ENCODE data around the gene HADHA.

The HADHA gene

GRCh38 chr2:26245810-26246209 is 1.4 kb upstream of the HADHA start:
- Histone ChIP-seq H3K36me3 (ENCODE audit: insufficient read depth, low read length) (no peaks in the 10 kb centered on the region), H2AFZ (ENCODE audit: low read length, unreplicated experiment) (peak overlapping the region; percentile 95), H3K79me2 (ENCODE audit: control insufficient read depth, insufficient read depth, low read length, unreplicated experiment) (peaks cover 89% of the 10 kb centered on the region), H3K4me1 (ENCODE audit: control insufficient read depth, insufficient read depth, low read length, unreplicated experiment) (peaks cover 30% of the 10 kb centered on the region), H3K27me3 (ENCODE audit: insufficient read depth, low read length) (no peaks in the 10 kb centered on the region), H3K4me3 (ENCODE audit: low read depth, low read length) (peak overlapping the region; percentile 95), H3K27ac (ENCODE audit: low read depth, low read length) (peak overlapping the region; percentile 90)

- Histone ChIP-seq H3K4me1 (ENCODE audit: control insufficient read depth, insufficient read depth, low read length, unreplicated experiment) (peaks cover 35% of the 10 kb centered on the region), H3K36me3 (ENCODE audit: insufficient read depth, low read length) (no peaks in the 10 kb centered on the region), H3K79me2 (ENCODE audit: control insufficient read depth, insufficient read depth, low read length, unreplicated experiment) (peaks cover 94% of the 10 kb centered on the region), H3K27me3 (ENCODE audit: insufficient read depth, low read length) (no peaks in the 10 kb centered on the region), H3K4me3 (ENCODE audit: low read depth, low read length) (peak overlapping the region; percentile 95), H2AFZ (ENCODE audit: low read length, unreplicated experiment) (peak overlapping the region; percentile 95), H3K27ac (ENCODE audit: low read depth, low read length) (peak overlapping the region; percentile 90)
Observed at GRCh38 chr2:26245231-26245732, 850 bp upstream of the HADHA start.

GRCh38 chr2:26243470-26244308 is 743 bp downstream of the HADHA start:
- peaks cover 47% of the 10 kb centered on the region for H3K4me1 ChIP-seq (ENCODE audit: control insufficient read depth, insufficient read depth, low read length, unreplicated experiment)
- H3K27ac ChIP-seq (ENCODE audit: low read depth, low read length), result peak overlapping the region; percentile 90
- H3K79me2 ChIP-seq (ENCODE audit: control insufficient read depth, insufficient read depth, low read length, unreplicated experiment), result peaks cover 94% of the 10 kb centered on the region
- peak overlapping the region; percentile 86 for H2AFZ ChIP-seq (ENCODE audit: low read length, unreplicated experiment)
- no peaks in the 10 kb centered on the region for H3K27me3 ChIP-seq (ENCODE audit: insufficient read depth, low read length)
- H3K36me3 ChIP-seq (ENCODE audit: insufficient read depth, low read length), result no peaks in the 10 kb centered on the region
- H3K4me3 ChIP-seq (ENCODE audit: low read depth, low read length), result peak overlapping the region; percentile 95

GRCh38 chr2:26241928-26242436 is 2.5 kb downstream of the HADHA start:
- H2AFZ ChIP-seq (ENCODE audit: low read length, unreplicated experiment), result no peak overlapping the region
- no peaks in the 10 kb centered on the region for H3K27me3 ChIP-seq (ENCODE audit: insufficient read depth, low read length)
- peak overlapping the region; percentile 95 for H3K4me3 ChIP-seq (ENCODE audit: low read depth, low read length)
- peaks cover 51% of the 10 kb centered on the region for H3K4me1 ChIP-seq (ENCODE audit: control insufficient read depth, insufficient read depth, low read length, unreplicated experiment)
- 0 out of 2 replicates have a peak, but pooled peaks cover under 1% of the 10 kb centered on the region for H3K36me3 ChIP-seq (ENCODE audit: insufficient read depth, low read length)
- H3K27ac ChIP-seq (ENCODE audit: low read depth, low read length), result no peak overlapping the region
- peaks cover 82% of the 10 kb centered on the region for H3K79me2 ChIP-seq (ENCODE audit: control insufficient read depth, insufficient read depth, low read length, unreplicated experiment)

GRCh38 chr2:26238311-26238958 is 6.0 kb downstream of the HADHA start:
- H3K4me1 ChIP-seq (ENCODE audit: control insufficient read depth, insufficient read depth, low read length, unreplicated experiment), result peaks cover 39% of the 10 kb centered on the region
- peaks cover 13% of the 10 kb centered on the region for H3K36me3 ChIP-seq (ENCODE audit: insufficient read depth, low read length)
- peak overlapping the region; percentile 15; the same call in 1 of the 2 replicates for H3K4me3 ChIP-seq (ENCODE audit: low read depth, low read length)
- H3K27ac ChIP-seq (ENCODE audit: low read depth, low read length), result peak overlapping the region; percentile 34
- peaks cover 55% of the 10 kb centered on the region for H3K79me2 ChIP-seq (ENCODE audit: control insufficient read depth, insufficient read depth, low read length, unreplicated experiment)
- H2AFZ ChIP-seq (ENCODE audit: low read length, unreplicated experiment), result no peak overlapping the region
- H3K27me3 ChIP-seq (ENCODE audit: insufficient read depth, low read length), result no peaks in the 10 kb centered on the region

GRCh38 chr2:26237868-26238267 is 6.6 kb downstream of the HADHA start:
- Histone ChIP-seq H3K79me2 (ENCODE audit: control insufficient read depth, insufficient read depth, low read length, unreplicated experiment) (peaks cover 50% of the 10 kb centered on the region), H2AFZ (ENCODE audit: low read length, unreplicated experiment) (no peak overlapping the region), H3K27ac (ENCODE audit: low read depth, low read length) (peak overlapping the region; percentile 34), H3K36me3 (ENCODE audit: insufficient read depth, low read length) (peaks cover 17% of the 10 kb centered on the region), H3K27me3 (ENCODE audit: insufficient read depth, low read length) (no peaks in the 10 kb centered on the region), H3K4me3 (ENCODE audit: low read depth, low read length) (no peak overlapping the region), H3K4me1 (ENCODE audit: control insufficient read depth, insufficient read depth, low read length, unreplicated experiment) (peaks cover 39% of the 10 kb centered on the region)

- Histone ChIP-seq H3K4me3 (ENCODE audit: low read depth, low read length) (no peak overlapping the region), H3K36me3 (ENCODE audit: insufficient read depth, low read length) (peaks cover 29% of the 10 kb centered on the region), H3K27me3 (ENCODE audit: insufficient read depth, low read length) (no peaks in the 10 kb centered on the region), H3K79me2 (ENCODE audit: control insufficient read depth, insufficient read depth, low read length, unreplicated experiment) (peaks cover 22% of the 10 kb centered on the region), H3K27ac (ENCODE audit: low read depth, low read length) (no peak overlapping the region), H3K4me1 (ENCODE audit: control insufficient read depth, insufficient read depth, low read length, unreplicated experiment) (peaks cover 20% of the 10 kb centered on the region), H2AFZ (ENCODE audit: low read length, unreplicated experiment) (no peak overlapping the region)
Observed at GRCh38 chr2:26235089-26235488, 9.3 kb downstream of the HADHA start.

- Histone ChIP-seq H3K36me3 (ENCODE audit: insufficient read depth, low read length) (peaks cover 62% of the 10 kb centered on the region), H3K4me3 (ENCODE audit: low read depth, low read length) (no peak overlapping the region), H3K27ac (ENCODE audit: low read depth, low read length) (no peak overlapping the region), H3K4me1 (ENCODE audit: control insufficient read depth, insufficient read depth, low read length, unreplicated experiment) (no peaks in the 10 kb centered on the region), H3K27me3 (ENCODE audit: insufficient read depth, low read length) (no peaks in the 10 kb centered on the region), H2AFZ (ENCODE audit: low read length, unreplicated experiment) (no peak overlapping the region), H3K79me2 (ENCODE audit: control insufficient read depth, insufficient read depth, low read length, unreplicated experiment) (no peaks in the 10 kb centered on the region)
Observed at GRCh38 chr2:26230806-26231205, 13.6 kb downstream of the HADHA start.

- H3K4me3 ChIP-seq (ENCODE audit: low read depth, low read length), result no peak overlapping the region
- H3K36me3 ChIP-seq (ENCODE audit: insufficient read depth, low read length), result peaks cover 63% of the 10 kb centered on the region
Observed at GRCh38 chr2:26229595-26229994, 14.8 kb downstream of the HADHA start.

GRCh38 chr2:26224095-26224494 is 20.3 kb downstream of the HADHA start:
- Histone ChIP-seq H3K4me1 (ENCODE audit: control insufficient read depth, insufficient read depth, low read length, unreplicated experiment) (no peaks in the 10 kb centered on the region), H3K4me3 (ENCODE audit: low read depth, low read length) (no peak overlapping the region), H3K27ac (ENCODE audit: low read depth, low read length) (no peak overlapping the region), H3K27me3 (ENCODE audit: insufficient read depth, low read length) (no peaks in the 10 kb centered on the region), H3K36me3 (ENCODE audit: insufficient read depth, low read length) (peaks cover 63% of the 10 kb centered on the region), H2AFZ (ENCODE audit: low read length, unreplicated experiment) (no peak overlapping the region), H3K79me2 (ENCODE audit: control insufficient read depth, insufficient read depth, low read length, unreplicated experiment) (no peaks in the 10 kb centered on the region)

More at GRCh38 chr2:26229595-26229994, 14.8 kb downstream of the HADHA start:
- no peaks in the 10 kb centered on the region for H3K27me3 ChIP-seq (ENCODE audit: insufficient read depth, low read length)
- no peaks in the 10 kb centered on the region for H3K4me1 ChIP-seq (ENCODE audit: control insufficient read depth, insufficient read depth, low read length, unreplicated experiment)
- no peaks in the 10 kb centered on the region for H3K79me2 ChIP-seq (ENCODE audit: control insufficient read depth, insufficient read depth, low read length, unreplicated experiment)
- H2AFZ ChIP-seq (ENCODE audit: low read length, unreplicated experiment), result no peak overlapping the region
- H3K27ac ChIP-seq (ENCODE audit: low read depth, low read length), result no peak overlapping the region

Data from ACC112 (cell line).